GM21360 (cell line): ENCODE measurements around the gene PCDHGB4.
A peak's percentile ranks its signal among the peaks of the same experiment; 100 is the strongest.
"Not testable (repeated sequence)": the region's sequence is repeated elsewhere in the genome, so short reads cannot be mapped to it uniquely, and the experiment has no call there.

Experiments used
- ATAC-seq: cut with Tn5 transposase; IDR thresholded peaks from one replicate; pipeline ENCODE4 v1.9.1; 2021; ENCODE audit warnings: mild to moderate bottlenecking, moderate library complexity; ENCODE audit not compliant: unreplicated experiment

PCDHGB4 gene

DNA sequence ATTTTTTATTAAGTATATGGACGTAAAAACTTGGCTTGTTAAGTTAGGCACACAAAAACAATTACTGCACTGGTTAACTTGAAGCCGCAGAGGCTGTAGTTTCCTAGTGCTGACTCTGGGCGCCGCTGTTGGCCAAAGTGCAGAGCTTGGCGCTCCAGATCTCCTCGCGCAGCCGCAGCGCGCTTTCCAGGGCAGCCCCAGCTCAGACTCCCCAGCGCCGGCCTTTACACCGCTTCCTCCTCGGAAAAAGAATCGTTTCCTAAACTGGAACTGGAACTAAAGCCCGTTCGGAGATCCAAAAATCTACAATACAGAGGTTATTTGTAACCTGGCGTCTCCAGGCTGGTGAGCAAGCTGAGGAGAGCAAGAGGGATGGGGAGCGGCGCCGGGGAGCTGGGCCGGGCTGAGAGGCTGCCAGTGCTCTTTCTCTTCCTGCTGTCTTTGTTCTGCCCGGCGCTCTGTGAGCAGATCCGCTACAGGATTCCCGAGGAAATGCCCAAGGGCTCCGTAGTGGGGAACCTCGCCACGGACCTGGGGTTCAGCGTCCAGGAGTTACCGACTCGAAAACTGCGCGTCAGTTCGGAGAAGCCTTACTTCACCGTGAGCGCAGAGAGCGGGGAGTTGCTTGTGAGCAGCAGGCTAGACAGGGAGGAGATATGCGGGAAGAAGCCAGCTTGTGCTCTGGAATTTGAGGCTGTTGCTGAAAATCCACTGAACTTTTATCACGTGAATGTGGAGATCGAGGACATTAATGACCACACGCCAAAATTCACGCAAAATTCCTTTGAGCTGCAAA, 10.5 kb downstream of the PCDHGB4 start, which contains the start of gene PCDHGB5:
Gene PCDHGB5, plus strand, starts transcription at position 192 of the 796 bp plus-strand sequence. Its CDS starts 181 bp downstream, at position 373.
- peak; percentile 99 for ATAC-seq

GRCh38 chr5:141398608-141399007, 11.1 kb downstream of the PCDHGB4 start:
- no peak for ATAC-seq

DNA sequence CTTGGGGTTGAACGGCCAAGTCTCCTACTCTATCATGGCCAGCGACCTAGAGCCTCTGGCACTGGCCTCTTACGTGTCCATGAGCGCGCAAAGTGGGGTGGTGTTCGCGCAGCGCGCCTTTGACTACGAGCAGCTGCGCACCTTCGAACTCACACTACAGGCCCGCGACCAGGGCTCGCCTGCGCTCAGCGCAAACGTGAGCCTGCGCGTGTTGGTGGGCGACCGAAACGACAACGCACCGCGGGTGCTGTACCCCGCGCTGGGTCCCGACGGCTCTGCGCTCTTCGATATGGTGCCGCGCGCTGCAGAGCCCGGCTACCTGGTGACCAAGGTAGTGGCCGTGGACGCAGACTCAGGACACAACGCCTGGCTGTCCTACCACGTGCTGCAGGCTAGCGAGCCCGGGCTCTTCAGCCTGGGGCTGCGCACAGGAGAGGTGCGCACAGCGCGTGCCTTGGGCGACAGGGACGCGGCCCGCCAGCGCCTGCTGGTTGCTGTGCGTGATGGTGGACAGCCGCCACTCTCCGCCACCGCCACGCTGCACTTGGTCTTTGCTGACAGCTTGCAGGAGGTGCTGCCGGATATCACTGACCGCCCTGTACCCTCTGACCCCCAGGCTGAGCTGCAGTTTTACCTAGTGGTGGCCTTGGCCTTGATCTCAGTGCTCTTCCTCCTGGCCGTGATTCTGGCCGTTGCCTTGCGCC, 12.2 kb downstream of the PCDHGB4 start:
- no peak for ATAC-seq

DNA sequence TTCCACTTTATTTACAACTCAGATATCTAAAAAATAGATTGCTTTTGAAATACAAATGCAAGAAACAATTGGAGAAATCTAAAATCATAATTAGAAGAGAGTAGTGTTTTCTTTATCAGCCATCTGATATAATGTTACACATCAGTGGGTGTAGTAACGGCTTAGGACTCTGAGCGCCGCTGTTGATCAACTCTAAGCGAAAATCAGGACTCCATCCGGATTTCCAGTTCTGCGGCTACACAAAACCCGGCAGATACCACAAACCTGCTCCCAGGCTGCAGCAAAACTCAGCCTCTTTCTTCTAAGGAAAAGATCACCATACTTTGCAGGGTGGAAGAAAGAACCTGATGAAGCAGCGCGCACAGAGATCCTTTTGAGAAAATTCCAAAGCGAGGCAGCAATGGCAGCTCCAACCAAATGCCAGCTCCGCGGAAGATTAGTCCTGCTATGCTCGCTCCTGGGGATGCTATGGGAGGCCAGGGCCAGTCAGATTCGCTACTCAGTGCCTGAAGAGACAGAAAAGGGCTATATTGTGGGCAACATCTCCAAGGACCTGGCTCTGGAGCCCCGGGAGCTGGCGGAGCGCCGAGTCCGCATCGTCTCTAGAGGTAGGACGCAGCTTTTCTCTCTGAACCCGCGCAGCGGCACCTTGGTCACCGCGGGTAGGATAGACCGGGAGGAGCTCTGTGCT, 15.2 kb downstream of the PCDHGB4 start, which contains the start of gene PCDHGA9:
Gene PCDHGA9, plus strand, starts transcription at position 226 of the 691 bp plus-strand sequence. Its CDS starts 175 bp downstream, at position 401.
- ATAC-seq: no peak

DNA sequence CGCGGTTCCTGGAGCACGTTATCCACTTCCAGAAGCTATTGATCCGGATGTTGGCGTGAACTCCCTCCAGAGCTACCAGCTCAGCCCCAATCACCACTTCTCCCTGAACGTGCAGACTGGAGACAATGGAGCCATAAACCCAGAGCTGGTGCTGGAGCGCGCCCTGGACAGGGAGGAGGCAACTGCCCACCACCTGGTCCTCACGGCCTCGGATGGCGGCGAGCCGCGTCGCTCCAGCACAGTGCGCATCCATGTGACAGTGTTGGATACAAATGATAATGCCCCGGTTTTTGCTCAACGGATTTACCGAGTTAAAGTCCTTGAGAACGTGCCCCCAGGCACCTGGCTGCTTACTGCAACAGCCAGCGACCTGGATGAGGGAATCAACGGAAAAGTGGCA, 15.9 kb downstream of the PCDHGB4 start:
- ATAC-seq: no peak

- ATAC-seq: peak; percentile 86
Measured at GRCh38 chr5:141407790-141408505, 20.4 kb downstream of the PCDHGB4 start, which contains the start of gene PCDHGB6. Gene PCDHGB6 (plus strand): TSS chr5:141408021. CDS start chr5:141408203, 182 bp downstream.

DNA sequence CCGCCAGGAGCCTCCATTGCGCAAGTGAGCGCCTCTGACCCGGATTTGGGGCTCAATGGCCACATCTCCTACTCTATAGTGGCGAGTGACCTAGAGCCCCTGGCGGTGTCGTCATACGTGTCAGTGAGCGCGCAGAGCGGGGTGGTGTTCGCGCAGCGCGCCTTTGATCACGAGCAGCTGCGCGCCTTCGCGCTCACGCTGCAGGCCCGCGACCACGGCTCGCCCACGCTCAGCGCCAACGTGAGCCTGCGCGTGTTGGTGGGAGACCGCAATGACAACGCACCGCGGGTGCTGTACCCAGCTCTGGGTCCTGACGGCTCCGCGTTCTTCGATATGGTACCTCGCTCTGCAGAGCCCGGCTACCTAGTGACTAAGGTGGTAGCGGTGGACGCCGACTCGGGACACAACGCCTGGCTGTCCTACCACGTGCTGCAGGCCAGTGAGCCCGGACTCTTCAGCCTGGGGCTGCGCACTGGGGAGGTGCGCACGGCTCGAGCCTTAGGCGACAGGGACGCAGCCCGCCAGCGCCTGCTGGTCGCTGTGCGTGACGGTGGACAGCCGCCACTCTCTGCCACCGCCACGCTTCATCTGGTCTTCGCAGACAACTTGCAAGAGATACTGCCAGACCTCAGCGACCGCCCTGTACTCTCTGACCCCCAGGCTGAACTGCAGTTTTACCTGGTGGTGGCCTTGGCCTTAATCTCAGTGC, 22.3 kb downstream of the PCDHGB4 start:
- ATAC-seq: no peak

GRCh38 chr5:141411575-141411974, 24.1 kb downstream of the PCDHGB4 start:
- no peak for ATAC-seq

DNA sequence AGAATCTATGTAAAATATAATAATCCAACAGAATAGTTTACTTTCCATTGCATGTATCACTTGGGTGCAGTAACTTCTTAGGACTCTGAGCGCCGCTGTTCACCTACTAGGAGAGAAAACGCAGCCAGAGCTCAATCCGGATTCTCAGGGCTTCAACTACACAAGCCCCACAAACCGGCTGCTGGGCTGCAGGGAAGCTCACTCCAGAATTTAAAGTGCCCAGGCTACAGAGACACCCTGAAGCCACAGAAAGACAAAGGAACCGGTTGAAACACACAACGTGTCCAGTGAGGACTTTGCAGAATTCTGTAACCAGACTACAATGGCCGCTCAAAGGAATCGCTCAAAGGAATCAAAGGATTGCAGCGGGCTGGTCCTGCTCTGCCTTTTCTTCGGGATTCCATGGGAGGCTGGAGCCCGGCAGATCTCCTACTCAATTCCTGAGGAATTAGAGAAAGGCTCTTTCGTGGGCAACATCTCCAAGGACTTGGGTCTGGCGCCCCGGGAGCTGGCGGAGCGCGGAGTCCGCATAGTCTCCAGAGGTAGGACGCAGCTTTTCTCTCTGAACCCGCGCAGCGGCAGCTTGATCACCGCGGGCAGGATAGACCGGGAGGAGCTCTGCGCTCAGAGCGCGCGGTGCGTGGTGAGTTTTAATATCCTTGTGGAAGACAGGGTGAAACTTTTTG, 25.5 kb downstream of the PCDHGB4 start, which contains the start of gene PCDHGA10:
Gene PCDHGA10, plus strand, starts transcription at position 134 of the 686 bp plus-strand sequence. Its CDS starts 189 bp downstream, at position 323.
- ATAC-seq: no peak

- no peak for ATAC-seq
Measured at GRCh38 chr5:141413540-141414069, 26.1 kb downstream of the PCDHGB4 start.

DNA sequence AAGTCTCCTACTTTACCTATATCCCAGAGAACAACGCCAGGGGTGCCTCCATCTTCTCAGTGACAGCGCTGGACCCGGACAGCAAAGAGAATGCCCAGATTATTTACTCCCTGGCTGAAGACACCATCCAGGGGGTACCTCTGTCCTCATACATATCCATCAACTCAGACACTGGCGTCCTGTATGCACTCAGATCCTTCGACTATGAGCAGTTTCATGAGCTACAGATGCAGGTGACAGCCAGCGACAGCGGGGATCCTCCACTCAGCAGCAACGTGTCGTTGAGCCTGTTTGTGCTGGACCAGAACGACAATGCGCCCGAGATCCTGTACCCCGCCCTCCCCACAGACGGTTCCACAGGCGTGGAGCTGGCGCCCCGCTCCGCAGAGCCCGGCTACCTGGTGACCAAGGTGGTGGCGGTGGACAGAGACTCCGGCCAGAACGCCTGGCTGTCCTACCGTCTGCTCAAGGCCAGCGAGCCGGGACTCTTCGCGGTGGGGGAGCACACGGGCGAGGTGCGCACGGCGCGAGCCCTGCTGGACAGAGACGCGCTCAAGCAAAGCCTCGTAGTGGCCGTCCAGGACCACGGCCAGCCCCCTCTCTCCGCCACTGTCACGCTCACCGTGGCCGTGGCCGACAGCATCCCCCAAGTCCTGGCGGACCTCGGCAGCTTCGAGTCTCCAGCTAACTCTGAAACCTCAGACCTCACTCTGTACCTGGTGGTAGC, 27.2 kb downstream of the PCDHGB4 start:
- ATAC-seq: not testable (repeated sequence)

DNA sequence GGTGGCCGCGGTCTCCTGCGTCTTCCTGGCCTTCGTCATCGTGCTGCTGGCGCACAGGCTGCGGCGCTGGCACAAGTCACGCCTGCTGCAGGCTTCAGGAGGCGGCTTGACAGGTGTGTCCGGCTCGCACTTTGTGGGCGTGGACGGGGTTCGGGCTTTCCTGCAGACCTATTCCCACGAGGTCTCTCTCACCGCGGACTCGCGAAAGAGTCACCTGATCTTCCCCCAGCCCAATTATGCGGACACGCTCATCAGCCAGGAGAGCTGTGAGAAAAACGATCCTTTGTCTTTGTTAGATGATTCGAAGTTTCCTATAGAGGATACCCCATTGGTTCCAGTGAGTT, 27.7 kb downstream of the PCDHGB4 start:
- ATAC-seq: not testable (repeated sequence)

DNA sequence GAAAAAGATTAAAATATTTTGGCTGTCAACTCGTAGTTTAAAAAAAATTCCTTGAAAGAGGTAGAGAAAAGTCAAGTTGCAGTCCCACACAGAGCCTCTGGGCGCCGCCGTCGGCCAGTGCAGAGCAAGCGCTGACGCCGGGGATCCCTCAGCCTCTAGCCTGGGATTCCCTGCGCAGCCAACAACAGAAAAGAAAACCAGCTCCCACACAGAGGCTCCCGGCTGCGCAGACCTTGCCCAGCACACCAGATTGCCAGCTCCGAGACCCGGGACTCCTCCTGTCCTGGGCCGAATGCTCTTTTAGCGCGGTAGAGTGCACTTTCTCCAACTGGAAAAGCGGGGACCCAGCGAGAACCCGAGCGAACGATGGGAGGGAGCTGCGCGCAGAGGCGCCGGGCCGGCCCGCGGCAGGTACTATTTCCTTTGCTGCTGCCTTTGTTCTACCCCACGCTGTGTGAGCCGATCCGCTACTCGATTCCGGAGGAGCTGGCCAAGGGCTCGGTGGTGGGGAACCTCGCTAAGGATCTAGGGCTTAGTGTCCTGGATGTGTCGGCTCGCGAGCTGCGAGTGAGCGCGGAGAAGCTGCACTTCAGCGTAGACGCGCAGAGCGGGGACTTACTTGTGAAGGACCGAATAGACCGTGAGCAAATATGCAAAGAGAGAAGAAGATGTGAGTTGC, 30.1 kb downstream of the PCDHGB4 start, which contains the start of gene PCDHGB7:
Gene PCDHGB7, plus strand, starts transcription at position 184 of the 679 bp plus-strand sequence. Its CDS starts 183 bp downstream, at position 367.
- ATAC-seq: peak; percentile 77

DNA sequence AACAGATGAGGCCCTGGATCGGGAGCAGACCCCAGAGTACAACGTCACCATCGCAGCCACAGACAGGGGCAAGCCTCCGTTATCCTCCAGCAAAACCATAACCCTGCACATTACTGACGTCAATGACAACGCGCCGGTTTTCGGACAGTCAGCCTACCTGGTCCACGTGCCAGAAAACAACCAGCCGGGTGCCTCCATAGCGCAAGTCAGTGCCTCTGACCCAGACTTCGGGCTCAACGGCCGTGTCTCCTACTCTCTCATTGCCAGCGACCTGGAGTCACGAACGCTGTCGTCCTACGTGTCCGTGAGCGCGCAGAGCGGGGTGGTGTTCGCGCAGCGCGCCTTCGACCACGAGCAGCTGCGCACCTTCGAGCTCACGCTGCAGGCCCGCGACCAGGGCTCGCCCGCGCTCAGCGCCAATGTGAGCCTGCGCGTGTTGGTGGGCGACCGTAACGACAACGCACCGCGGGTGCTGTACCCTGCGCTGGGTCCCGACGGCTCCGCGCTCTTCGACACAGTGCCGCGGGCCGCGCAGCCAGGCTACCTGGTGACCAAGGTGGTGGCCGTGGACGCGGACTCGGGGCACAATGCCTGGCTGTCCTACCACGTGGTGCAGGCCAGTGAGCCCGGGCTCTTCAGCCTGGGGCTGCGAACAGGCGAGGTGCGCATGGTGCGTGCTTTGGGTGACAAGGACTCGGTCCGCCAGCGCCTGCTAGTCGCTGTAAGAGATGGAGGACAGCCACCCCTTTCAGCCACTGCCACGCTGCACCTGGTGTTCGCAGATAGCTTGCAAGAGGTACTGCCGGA, 31.8 kb downstream of the PCDHGB4 start:
- no peak for ATAC-seq

- ATAC-seq: peak; percentile 59
Measured at GRCh38 chr5:141420855-141421488, 33.5 kb downstream of the PCDHGB4 start, which contains the start of gene PCDHGA11. Gene PCDHGA11 (plus strand): TSS chr5:141421051. CDS start chr5:141421228, 177 bp downstream.

DNA sequence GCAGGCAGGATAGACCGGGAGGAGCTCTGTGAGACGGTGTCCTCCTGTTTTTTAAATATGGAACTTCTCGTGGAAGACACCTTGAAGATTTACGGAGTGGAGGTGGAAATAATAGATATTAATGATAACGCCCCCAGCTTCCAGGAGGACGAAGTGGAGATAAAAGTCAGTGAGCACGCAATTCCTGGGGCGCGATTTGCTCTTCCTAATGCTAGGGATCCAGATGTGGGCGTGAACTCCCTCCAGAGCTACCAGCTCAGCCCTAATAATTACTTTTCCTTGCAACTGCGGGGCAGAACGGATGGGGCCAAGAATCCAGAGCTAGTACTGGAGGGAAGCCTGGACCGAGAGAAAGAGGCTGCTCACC, 34.0 kb downstream of the PCDHGB4 start:
- no peak for ATAC-seq
